ENCODE measurements around the gene EIPR1.

GRCh38 chr2:3243804-3244203 is 133.8 kb downstream of the EIPR1 start:
- TF ChIP-seq TAF1 (IDR thresholded peaks at IDR 0.05; ENCODE audit: borderline replicate concordance, low read depth, low read length) (no peak), HSF1 (IDR thresholded peaks at IDR 0.05; ENCODE audit: low read depth, low read length) (no peak), KDM1A (IDR thresholded peaks at IDR 0.05; ENCODE audit: borderline replicate concordance) (no peak), NRF1 (conservative IDR thresholded peaks at IDR 0.05; ENCODE audit: low read depth, low read length) (no peak), ETV6 (conservative IDR thresholded peaks at IDR 0.05 in 1 of 2, IDR thresholded peaks at IDR 0.05 in 1 of 2; ENCODE audit: borderline replicate concordance in 1 of 2, low read depth in 1 of 2) (no peak), TARDBP (IDR thresholded peaks at IDR 0.05; ENCODE audit: borderline replicate concordance) (no peak), CTCF (IDR thresholded peaks at IDR 0.05 in 2 of 3, conservative IDR thresholded peaks at IDR 0.05 in 1 of 3; ENCODE audit: control insufficient read depth in 2 of 3, extremely low read depth in 1 of 3, insufficient read depth in 1 of 3, low read depth in 3 of 3, low read length in 3 of 3) (no peak), CUX1 (IDR thresholded peaks at IDR 0.05; ENCODE audit: insufficient replicate concordance, low read depth, low read length) (no peak)
